Activated CD8-positive, alpha-beta memory T cell treated with anti-CD3 and anti-CD28 coated beads for 4 hours (primary cell): Measurements from ENCODE around the gene MTHFD2L.

ENCODE experiments used
- DNase-seq, 2 donors: peaks; one replicate each; pipeline ENCODE4 v3.0.0-alpha.2; 2020; ENCODE audit warnings: low read depth in 2 of 2

Gene MTHFD2L

DNA sequence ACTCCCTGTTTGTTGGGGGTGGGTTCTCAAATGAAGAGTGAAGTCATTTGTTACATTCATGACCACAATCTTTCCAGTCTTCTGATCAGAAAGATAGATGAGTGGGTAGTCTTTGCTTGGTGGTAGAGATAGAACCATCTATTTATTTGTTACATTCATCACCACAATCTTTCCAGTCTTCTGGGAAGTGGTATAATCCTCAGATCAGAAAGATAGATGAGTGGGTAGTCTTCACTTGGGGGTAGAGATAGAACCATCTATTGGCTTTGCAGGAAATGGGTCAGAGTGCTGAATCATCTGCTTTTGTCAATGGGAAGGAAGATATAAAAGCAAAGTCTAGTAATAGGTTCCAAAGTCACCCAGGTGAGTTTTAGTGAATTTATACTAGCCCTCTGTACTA is 86.1 kb downstream of the MTHFD2L start:
- DNase-seq: no peak

DNA sequence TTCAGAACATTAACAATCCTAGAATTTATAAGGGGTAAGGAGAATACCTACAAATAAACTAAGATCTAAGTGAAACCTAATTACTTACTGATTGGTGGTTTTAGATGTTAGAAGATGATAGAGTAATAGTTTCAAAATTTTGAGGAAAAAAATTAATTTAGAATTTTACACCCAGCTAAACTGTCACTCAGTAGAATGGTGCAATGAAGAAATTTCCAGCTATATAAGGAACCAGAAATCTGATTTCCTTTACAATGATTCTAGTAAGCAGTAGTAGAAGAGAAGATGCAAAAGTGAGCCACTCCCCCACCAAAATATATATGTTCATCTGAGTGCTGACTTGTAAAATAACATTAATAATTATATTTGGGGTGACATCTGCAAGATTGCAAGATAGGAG is 95.0 kb downstream of the MTHFD2L start:
- DNase-seq: no peak

DNA sequence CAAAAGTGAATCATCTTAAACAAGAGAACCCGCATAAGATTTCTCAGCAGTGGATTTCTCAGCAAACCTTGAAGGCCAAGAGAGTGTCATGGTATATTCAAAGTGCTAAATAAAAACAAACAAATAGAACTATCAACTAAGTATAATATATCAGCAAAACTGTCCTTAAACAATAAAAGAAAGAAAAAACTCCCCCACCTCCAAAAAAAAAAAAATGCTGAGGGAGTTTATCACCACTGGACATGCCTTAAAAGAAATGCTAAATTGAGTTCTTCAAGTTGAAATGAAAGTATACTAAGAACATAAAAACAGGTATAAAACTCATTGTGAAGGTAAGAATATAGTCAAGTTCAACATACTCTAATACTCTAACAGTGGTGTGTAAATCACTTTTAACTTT is 96.5 kb downstream of the MTHFD2L start:
- no peak for DNase-seq

DNA sequence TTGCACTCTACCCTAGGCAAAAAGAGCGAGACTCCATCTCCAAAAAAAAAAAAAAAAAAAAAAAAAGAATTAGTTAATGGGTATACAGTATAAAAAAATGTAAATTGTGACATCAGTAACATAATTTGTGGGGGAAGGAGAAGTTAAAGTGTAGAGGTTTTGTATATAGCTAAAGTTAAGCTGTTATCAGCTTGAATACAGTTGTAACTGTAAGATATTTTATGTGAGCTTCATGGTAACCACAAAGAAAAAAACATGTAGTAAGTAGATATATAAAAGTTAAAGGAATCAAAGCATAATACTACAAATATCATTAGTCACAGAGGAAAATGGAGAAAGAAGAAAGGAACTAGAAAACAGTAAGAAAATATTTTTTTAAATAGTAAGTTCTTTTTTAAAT is 97.2 kb downstream of the MTHFD2L start:
- DNase-seq: no peak

DNA sequence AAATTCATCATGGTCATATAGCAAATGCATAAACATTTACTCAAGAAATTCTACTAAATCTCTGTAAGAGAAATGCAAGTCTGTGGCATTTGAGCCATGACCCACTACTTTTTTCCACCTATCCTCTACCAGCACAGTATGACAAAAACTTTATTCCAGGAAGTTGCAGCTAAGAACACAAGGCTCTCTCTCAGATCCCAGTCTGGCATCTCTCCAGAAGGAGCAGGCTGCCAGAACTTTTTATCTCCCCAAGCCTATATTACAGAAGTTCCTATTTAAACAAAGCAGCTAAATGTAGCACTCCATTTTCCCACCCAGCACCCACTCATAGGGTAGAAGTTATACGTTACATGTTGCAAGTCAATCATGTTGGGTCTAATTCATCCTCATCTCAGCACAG is 101.0 kb downstream of the MTHFD2L start:
- DNase-seq: no peak

DNA sequence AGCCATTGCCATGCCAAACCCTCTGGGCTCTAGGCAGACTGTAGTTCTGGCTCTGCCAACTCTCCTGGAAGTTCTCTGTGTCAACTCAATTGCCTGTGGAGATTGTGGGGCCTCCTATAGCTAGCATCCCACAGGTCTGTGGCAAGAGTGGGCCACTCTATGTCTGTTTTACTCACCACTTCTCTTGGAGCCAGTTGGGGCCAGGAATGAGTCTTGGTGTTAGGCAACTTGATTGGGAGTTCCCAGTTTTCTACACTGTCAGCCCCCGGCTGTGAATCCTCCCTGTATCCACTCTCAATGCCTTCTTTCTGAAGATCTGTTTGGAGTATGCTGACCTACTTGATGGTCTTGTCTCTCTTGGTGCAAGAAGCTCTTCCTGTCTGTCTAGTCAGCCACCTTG is 102.1 kb downstream of the MTHFD2L start:
- DNase-seq: no peak

DNA sequence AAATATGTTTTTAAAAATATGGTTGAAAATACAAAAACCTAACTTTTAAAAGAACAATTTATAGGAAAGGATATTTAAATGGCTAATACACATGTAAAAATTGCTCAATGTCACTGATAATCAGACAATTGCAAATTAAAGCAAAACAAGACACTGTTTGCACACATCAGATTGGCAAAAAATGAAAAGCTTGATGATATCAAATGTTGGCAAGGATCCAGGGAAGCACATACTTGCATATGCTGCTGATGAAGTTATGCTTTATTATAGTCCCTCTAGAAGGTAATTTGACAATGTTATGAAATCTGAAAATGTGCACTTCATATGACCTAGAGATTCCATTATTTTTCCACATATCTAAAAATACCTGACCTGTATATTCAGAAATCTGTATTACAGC is 104.6 kb downstream of the MTHFD2L start:
- DNase-seq: no peak

DNA sequence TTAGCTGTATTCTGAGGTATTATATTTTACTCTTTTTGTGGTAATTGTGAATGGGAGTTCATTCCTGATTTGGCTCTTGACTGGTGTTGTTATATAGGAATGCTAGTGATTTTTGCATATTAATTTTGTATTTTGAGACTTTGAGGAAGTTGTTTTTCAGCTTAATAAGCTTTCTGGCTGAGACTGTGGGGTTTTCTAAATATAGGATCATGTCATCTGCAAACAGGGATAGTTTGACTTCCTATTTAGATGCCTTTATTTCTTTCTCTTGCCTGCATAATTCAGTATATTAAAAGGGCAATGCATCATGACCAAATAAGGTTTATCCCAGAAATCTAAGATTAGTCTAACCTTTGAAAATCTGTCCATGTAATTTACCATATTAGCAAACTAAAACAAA is 105.6 kb downstream of the MTHFD2L start:
- DNase-seq: no peak

DNA sequence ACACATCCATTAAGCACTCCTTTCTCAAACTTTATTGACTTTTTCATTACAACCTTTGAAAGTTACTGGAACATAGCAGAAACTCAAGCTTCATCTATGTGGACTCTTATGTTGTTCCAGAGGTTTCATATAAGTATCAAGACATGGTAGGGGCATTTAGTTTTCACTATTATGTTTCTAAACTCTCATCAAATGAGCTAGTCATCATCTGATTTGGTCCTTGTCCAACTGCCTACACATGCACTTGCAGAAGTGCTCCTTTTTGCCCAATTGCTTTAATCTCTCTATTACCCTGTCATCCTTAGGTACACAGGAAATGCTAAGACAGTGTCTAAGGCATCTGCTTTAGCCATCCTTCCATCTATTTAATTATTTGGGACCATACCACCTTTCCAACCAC is 108.2 kb downstream of the MTHFD2L start:
- no peak for DNase-seq

DNA sequence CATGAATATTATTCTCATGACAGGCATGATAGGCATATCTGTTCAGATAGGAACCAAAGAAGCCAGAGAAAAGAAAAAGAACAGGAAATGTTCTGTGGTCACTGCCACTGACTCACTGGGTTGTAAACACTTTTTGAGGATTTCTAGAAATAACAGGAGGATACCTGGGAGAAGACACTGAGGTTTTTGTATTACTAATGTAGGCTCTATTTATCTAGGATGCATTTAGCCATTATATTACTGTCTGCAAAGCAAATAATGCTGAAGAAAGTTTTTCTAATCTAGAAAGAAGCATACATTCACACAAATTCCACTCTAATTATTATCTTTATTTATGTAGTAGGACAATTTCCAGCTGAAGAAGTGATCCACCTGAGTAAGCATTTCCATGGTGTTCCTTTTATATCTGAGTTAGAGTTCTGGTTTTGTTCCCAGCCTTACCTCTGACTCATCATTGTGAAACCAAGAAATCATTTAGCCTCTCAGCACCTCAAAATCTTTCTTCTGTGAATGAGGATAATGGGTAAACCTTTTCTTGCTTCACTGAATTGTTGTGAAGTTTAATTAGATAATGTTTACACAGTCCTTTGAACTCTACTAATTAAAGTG is 110.2 kb downstream of the MTHFD2L start:
- no peak for DNase-seq

DNA sequence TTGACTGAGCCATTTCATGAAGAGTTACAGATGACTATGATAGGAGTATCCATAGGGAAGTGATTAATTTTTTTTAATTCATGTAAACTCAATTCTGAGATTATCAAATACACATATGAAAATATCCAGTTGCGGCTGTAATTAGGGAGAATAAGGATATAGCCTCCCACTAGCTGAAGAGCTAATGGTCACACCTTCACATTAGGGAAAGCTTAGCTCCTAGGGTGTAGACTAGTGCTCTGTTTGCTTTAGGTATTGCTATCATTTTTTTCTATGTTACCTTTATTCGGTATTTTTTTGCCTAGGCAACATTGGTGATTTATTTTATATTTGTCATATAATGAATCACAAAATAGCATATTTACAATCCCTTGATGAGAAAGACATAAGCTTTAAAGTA is 110.7 kb downstream of the MTHFD2L start:
- DNase-seq: no peak

DNA sequence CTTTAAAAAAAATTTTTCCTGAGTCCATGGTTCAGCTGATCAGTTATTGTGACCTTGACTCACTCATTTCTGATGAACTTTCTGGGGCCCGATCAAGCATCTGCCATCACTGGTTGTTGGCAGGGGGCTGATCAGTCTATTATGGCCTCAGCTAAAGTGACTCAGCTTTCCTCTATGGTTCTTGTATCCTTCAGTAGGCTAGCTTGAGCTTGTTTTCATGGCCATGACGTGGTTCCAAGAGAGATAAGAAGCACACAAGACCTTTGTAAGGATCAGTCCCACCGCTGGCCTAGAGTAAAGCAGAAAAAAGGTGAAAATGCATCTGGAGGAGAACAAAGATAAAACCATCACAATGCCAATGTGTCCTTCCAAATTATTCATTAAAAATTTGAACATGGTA is 120.6 kb downstream of the MTHFD2L start:
- DNase-seq: no peak

DNA sequence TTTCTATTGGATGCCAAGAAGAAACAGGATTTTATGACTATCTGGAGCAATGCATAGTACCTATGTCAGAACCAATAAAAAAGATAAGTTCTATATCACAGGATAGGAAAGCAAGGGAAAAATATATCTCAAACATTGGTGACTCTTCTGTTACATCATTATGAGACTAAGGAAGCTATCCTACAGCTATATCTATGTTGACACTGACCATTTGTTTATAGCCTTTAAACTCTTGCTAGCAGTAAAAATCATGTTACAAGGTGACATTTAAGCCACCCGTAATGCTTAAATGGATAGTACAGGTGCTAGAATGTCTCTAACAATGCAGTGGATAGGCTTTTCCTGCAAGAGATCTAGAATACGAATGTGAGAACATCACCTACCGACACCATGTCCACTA is 121.8 kb downstream of the MTHFD2L start:
- DNase-seq: no peak

DNA sequence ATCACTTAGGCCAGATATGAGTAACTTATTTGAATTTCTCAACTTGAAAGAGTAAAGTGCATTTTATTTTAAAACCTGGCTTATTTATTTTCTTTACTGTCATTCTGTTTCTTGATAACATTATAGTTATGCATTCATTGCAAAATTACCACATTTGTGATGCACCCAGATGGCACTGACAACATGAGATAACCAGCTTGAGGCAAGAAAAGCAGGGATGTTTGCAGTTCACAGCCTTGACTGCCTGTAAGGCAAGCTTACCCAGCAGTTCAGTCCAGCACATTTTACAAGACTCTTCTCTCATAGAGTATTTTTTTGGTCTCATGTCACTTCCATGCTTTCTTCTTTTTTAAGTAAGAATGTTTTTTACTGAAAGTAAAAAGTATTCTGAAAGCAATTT is 125.0 kb downstream of the MTHFD2L start:
- DNase-seq: no peak

DNA sequence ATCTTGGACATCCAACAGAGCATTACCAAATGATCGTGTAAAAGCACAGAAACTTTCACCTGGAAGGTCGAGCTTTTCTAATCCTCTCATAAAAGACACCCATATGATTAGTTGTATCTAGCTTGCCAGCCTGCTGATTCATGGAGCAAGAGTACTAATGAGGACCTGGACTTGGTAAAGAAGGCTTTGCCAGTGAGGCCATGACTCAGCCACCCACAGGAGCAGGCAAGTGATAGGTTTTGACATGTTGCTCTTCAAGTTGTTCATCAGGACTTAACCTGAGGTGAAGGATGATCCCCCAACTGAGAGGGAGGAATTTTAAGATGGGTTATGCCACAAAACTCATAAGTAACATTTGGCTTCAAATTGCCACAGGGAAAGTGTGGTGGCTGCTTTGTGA is 125.7 kb downstream of the MTHFD2L start:
- no peak for DNase-seq

DNA sequence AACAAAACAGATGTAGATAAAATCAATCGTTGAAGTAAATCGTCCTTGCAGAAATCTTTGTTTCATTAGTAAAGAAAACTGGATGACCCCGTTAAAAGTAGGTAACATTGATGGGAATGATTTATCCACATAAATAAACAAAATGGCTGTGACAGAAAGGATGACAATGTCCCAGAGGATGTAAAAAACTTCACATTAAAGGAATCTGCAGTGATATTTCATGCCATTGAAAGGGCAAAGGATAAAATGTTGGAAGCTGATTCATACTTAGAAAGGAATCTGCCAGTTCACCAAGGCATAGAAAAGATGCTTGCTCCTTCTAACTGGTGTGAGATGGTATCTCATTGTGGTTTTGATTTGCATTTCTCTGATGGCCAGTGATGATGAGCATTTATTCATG is 126.1 kb downstream of the MTHFD2L start:
- DNase-seq: no peak

DNA sequence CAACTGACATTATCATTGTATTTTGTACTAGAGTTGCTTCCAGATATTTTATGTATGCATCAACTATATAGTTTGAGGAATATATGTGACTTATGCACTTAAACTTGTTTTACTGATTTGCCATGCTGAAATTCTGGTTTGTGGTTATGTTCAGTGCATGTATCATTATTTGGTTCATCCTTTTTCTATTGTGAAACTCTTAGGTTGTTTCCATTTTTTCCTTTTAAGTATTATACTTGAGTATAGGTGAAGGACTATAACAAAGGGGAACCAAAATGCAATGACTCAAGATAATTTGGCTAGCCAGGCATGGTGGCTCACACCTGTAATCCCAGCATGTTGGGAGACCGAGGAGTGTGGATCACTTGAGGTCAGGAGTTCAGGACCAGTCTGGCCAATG is 129.2 kb downstream of the MTHFD2L start:
- no peak for DNase-seq

DNA sequence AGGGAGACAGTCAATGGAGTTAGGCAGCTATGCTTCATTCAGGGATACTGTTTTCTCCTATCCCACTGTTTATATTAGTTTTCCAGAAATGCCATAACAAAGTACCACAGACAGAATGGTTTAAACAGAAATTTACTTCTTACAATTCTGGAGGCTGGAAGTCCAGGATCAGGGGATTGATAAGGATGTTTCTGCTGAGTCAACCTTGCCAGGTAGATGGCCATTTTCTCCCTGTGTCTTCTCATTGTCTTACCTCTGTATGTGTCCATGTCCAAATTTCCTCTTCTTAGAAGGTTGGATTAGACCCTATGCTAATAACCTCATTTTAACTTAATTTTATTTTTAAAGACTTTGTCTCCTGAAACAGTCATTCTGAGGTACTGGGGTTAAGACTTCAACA is 129.9 kb downstream of the MTHFD2L start:
- DNase-seq: no peak

DNA sequence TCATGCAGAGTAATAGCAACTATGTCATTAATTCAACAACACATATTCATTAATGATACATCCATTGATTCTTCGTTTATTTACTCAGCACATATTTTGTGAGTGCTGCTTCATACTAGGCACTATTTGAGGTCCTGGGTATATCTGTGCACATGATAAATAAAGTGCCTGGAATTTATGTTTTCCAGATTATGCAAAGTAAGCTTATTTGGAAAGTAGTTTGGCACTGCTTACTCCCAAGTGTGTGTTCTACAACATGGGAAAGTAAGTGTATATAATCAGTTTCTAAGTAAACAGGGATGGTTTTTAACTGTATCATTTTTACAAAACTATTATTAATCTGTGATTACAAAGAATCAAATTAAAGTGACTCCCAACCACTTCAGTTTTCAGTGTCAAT is 133.6 kb downstream of the MTHFD2L start:
- no peak for DNase-seq

DNA sequence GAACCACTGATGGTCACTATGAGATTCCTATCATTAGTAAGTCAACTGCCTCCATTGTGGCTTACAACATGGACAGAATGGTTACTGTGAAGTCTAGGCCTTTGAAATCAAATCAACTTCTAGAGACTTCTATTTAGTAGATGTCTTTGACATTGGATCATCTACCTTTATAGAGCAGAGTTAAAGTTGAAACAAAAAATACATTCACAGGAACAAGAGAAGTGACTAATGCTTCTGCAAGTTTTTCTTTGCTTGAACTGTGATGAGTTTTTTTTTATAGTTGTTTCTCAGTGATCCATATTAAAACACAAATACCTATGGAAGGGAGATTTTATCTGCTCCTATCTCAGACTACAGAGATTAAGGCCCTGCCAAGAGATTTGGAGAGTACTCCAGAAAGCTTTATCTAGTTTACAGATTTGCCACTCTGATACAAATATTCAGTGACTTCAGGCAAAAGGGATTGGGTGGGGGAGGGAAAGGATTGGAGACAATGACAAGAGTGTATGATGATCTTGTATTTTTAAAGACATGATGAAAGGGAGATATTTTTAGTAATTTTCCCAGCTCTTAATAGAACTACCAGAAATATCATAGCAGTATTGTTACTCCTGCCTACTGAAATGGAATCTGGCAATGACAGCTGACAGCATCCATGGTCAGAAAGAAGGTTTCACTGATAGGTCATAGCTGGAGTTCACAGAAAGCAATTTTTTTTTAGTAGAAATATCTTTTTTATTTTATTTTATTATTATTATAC is 134.4 kb downstream of the MTHFD2L start:
- no peak for DNase-seq

DNA sequence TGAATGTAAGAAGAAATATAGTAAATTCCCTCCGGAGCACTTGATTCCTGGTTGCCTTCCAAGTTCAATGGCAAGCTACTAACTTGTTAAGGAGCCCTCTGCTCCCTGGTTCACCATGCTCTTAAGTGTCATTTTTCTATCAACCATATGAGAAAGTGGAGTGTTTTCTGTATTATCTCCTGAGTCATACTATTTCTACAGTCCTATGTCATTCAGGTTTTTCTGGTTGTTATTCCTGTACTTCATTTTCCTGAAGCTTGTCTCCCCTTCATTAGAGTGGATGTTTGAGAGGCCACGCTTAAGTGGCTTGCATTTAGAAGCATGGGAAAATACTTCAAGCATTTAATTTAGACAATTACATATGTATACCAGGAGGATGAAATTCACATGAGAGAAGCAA is 135.6 kb downstream of the MTHFD2L start:
- no peak for DNase-seq

DNA sequence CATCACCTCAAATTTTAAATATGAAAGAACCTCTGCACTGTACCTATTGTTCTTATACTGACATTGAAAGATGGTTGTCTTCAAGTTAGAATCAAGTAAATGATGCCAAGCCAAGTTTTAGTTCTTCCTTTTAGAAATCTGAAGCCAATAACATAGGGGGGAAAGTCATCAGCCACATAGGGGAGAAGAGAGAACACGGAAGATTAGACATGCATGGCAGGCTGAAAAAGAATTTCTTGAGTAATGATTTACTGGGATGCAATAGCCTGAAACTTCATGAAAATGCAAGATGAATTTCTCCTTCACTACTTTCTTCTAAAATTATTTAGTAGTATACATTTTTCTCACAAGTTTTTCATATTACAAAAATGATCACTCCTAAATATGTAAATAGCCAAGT is 136.8 kb downstream of the MTHFD2L start:
- DNase-seq: no peak

DNA sequence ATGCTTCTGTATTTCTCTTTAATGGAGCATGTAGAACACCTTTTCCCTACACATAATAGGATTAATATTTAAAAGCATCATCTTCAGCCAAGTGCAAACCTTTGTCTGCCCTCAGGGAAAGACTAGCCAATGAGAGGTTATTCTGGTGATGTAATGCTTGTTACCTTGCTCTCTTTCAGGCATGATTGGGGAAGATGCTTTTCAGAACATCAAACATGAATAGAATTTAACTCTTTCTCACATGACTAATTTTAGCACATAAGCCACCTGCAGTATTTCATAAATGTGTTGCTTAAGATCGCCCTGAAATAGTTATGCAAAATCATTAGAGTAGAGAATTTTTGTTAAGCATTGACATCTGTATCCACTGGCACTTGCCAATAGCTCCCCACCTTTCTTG is 139.6 kb downstream of the MTHFD2L start:
- no peak for DNase-seq

DNA sequence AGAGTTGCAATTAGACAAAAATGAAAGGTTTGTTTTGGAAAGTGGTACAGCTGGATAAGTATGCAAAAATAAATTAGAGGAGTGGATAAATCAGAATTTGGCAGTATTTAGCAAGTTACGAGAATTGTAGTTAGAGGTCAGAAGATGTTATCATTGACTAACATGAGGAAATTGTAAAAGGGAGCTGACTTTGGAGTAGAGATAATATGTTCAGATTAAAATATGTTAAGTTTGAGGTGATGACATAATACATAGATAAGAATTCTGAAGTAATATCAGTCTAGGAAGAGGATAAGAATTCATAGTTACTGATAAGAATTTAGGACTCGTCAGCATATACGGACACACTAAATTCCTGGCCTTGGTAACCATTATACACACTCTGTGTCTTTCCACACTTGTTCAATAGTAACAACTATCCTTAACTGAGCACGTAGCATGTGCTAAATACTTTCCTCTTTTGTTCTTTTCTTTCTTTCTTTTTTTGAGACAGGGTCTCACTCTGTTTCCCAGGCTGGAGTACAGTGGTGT is 146.2 kb downstream of the MTHFD2L start:
- DNase-seq: no peak
